Nephron progenitor cell (in vitro differentiated cells): ENCODE measurements around the gene TMEM128.
"Not testable (repeated sequence)": the region's sequence is repeated elsewhere in the genome, so short reads cannot be mapped to it uniquely, and the experiment has no call there.

Experiments
- DNase-seq: peaks from one replicate; pipeline ENCODE4 v3.0.0; 2021
- H3K27ac Mint-ChIP-seq: 2 replicates; pipeline ENCODE4 v1.8.0; 2021; ENCODE audit warnings: mild to moderate bottlenecking, moderate library complexity, mixed read lengths
- H3K27me3 Mint-ChIP-seq: 2 replicates; pipeline ENCODE4 v1.8.0; 2021; ENCODE audit warnings: mild to moderate bottlenecking, low read depth, mixed read lengths; ENCODE audit not compliant: poor library complexity
- H3K36me3 Mint-ChIP-seq: 2 replicates; pipeline ENCODE4 v1.8.0; 2021; ENCODE audit warnings: low read depth, mixed read lengths
- H3K4me1 Mint-ChIP-seq: 2 replicates; pipeline ENCODE4 v1.8.0; 2021; ENCODE audit warnings: mixed read lengths
- H3K4me3 Mint-ChIP-seq: 2 replicates; pipeline ENCODE4 v1.8.0; 2021; ENCODE audit warnings: mild to moderate bottlenecking, moderate library complexity, mixed read lengths
- H3K9me3 Mint-ChIP-seq: 2 replicates; pipeline ENCODE4 v1.8.0; 2021; ENCODE audit warnings: mild to moderate bottlenecking, moderate library complexity, mixed read lengths
- TF ChIP-seq, protein P1 (sequence below): fragments of 200-600 bp; sonication (generic); IDR thresholded peaks from 2 replicates; pipeline ENCODE4 v1.5.0; 2021; ENCODE audit warnings: antibody characterized with exemption

Gene TMEM128

DNA sequence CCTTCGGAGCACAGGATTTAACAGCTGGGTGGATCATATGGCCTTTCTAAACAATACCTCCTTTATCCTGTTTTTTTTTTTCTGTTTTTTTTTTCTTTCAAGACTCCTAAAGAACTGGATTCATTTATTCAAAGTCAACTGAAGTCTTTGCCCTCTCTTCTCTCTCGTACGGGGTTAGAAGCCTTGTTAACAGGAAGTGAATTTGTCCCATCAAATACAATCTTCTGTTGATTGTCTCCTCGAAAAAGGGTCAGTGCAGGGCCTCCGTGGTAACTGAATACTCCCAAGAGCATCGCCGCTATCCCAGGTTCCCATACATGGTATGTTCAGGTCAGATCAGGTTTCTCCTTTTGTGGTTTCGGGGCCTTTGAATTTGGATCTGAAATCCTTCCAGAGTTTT lies 1.8 kb upstream of the TMEM128 start:
- peaks cover 42% of the 10 kb centered on the region for H3K4me1 Mint-ChIP-seq
- DNase-seq: no peak
- H3K27ac Mint-ChIP-seq: peak overlapping the region; percentile 91
- H3K4me3 Mint-ChIP-seq: peak overlapping the region; percentile 76
- TF ChIP-seq, protein P1, sequence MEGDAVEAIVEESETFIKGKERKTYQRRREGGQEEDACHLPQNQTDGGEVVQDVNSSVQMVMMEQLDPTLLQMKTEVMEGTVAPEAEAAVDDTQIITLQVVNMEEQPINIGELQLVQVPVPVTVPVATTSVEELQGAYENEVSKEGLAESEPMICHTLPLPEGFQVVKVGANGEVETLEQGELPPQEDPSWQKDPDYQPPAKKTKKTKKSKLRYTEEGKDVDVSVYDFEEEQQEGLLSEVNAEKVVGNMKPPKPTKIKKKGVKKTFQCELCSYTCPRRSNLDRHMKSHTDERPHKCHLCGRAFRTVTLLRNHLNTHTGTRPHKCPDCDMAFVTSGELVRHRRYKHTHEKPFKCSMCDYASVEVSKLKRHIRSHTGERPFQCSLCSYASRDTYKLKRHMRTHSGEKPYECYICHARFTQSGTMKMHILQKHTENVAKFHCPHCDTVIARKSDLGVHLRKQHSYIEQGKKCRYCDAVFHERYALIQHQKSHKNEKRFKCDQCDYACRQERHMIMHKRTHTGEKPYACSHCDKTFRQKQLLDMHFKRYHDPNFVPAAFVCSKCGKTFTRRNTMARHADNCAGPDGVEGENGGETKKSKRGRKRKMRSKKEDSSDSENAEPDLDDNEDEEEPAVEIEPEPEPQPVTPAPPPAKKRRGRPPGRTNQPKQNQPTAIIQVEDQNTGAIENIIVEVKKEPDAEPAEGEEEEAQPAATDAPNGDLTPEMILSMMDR: no peak
- peaks cover 12% of the 10 kb centered on the region for H3K36me3 Mint-ChIP-seq
- peaks cover 32% of the 10 kb centered on the region for H3K27me3 Mint-ChIP-seq
- no peaks in the 10 kb centered on the region for H3K9me3 Mint-ChIP-seq

DNA sequence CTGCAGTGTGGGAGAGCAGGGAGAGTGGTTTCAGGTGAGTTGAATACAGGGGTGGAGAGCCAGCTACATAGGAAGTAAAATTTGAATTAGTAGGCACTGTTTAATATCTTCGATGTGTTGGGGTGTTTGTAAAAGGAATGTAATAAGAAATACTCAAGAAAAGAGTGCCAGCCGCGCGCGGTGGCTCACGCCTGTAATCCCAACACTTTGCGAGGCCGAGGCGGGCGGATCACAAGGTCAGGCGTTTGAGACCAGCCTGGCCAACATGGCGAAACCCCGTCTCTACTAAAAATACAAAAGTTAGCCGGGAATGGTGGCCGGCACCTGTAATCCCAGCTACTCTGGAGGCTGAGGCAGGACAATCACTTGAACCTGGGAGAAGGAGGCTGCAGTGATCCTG lies 1.3 kb upstream of the TMEM128 start:
- Mint-ChIP-seq H3K27ac (peak overlapping the region; percentile 99), H3K36me3 (peaks cover 14% of the 10 kb centered on the region), H3K27me3 (peaks cover 27% of the 10 kb centered on the region), H3K4me3 (peak overlapping the region; percentile 95), H3K4me1 (peaks cover 42% of the 10 kb centered on the region)
- not testable (repeated sequence) for H3K9me3 Mint-ChIP-seq, DNase-seq

DNA sequence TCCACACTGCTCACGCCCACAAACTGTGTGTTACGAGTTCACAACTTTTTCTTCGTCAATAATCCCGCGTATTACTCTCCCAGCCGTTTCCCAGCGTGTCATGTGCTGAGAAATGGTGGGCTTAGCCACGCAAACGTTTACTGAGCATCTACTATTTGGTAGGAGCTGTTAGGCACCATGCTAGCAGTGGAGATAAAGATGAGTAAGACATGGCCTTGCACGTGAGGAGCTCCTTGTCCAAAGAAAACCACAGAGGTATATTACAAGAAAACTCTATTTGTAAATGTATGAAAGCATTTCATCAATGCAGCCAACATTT lies 821 bp upstream of the TMEM128 start:
- peak overlapping the region; percentile 95 for H3K4me3 Mint-ChIP-seq
- peaks cover 16% of the 10 kb centered on the region for H3K36me3 Mint-ChIP-seq
- H3K9me3 Mint-ChIP-seq: no peaks in the 10 kb centered on the region
- H3K27ac Mint-ChIP-seq: peak overlapping the region; percentile 99
- peaks cover 42% of the 10 kb centered on the region for H3K4me1 Mint-ChIP-seq
- H3K27me3 Mint-ChIP-seq: peaks cover 24% of the 10 kb centered on the region
- TF ChIP-seq, protein P1: no peak
- no peak for DNase-seq

DNA sequence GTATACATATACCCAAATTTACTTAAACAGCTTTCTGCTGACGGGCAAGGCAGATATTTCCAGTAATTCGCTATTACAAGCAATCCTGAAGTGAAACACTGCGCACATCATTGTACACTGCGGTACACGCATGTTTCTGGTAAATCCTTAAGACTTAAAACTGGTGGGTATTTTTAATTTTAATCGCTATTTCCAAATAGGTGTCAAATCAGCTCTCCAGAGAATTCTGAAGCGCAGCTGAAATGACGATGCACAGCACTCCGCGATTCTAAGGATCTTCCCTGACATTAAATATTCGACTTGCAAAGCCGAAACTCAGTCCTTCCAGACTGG lies 361 bp downstream of the TMEM128 start:
- Mint-ChIP-seq H3K27ac (peak overlapping the region; percentile 99), H3K36me3 (peaks cover 26% of the 10 kb centered on the region), H3K9me3 (no peaks in the 10 kb centered on the region), H3K4me1 (peaks cover 42% of the 10 kb centered on the region), H3K27me3 (peaks cover 16% of the 10 kb centered on the region), H3K4me3 (peak overlapping the region; percentile 95)
- no peak for DNase-seq
- TF ChIP-seq, protein P1: no peak

DNA sequence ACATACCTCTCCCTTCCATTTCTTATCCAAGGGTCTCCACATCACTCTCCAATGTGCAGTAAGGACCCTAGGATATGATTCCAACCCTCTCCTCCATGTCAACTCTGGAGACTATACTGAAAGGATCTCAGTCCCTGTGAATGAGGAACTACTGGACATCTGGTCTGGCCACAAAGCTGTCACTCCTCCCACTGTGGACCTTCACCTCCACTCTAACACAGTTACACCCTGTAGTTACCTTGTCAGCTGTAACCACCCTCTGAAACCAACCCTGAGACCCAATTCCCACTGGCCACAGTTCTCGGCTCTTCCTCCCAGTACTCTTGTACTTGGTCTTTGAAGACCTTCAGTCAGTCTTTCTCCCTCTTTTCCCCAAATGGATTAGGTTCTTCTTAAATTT lies 2.9 kb downstream of the TMEM128 start:
- Mint-ChIP-seq H3K36me3 (peaks cover 42% of the 10 kb centered on the region), H3K9me3 (no peaks in the 10 kb centered on the region), H3K27ac (no peak overlapping the region), H3K4me1 (peaks cover 30% of the 10 kb centered on the region), H3K4me3 (no peak overlapping the region), H3K27me3 (no peaks in the 10 kb centered on the region)
- DNase-seq: no peak
- TF ChIP-seq, protein P1: no peak

DNA sequence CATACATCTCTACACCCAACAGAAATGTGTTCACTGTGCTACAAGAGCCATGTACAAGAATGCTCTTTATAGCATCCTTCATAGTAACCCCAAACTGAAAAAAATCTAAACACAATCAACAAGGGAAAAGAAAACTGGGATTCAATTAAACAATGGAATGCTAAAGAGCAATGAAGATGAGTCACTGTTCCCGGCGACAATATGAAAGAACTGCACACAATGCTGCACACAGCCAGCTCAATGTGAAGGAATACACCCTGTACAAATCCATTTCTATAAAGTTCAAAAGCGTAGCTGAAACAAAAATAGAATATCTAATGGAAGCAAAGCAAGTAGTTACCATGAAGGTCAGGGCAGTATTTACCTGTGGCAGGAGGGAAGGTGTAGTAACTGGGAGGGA lies 8.5 kb downstream of the TMEM128 start:
- H3K4me3 Mint-ChIP-seq, H3K27me3 Mint-ChIP-seq, H3K27ac Mint-ChIP-seq, H3K9me3 Mint-ChIP-seq, H3K4me1 Mint-ChIP-seq, DNase-seq: not testable (repeated sequence)
- H3K36me3 Mint-ChIP-seq: peaks cover 69% of the 10 kb centered on the region

DNA sequence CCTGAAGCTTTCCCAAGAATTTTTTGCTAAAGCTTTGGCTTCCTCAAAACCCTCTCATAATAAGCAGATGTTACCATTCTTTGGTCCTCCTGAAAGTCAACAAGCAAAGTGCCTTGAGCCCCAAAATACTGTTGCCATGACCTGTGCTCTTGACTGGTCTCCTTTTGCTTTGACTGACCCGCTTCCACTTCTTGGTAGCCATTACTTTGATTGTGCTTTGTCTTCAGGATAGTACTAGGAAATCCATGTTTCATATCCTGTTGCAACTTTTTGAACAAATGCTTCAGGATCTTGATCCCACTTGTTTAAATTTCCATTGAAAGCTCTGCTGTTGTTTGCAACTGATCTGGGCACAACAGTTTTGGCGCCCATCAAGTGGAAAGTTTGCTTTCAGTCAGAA lies 14.4 kb downstream of the TMEM128 start:
- H3K36me3 Mint-ChIP-seq: peaks cover 42% of the 10 kb centered on the region
- H3K9me3 Mint-ChIP-seq: peaks cover 29% of the 10 kb centered on the region

More for the DNA sequence above, 14.4 kb downstream of the TMEM128 start:
- no peak overlapping the region for H3K27ac Mint-ChIP-seq
- peaks cover 43% of the 10 kb centered on the region for H3K27me3 Mint-ChIP-seq
- no peak for DNase-seq
- TF ChIP-seq, protein P1: no peak
- H3K4me3 Mint-ChIP-seq: no peak overlapping the region
- no peaks in the 10 kb centered on the region for H3K4me1 Mint-ChIP-seq
